HG03066 (cell line): ENCODE data around the gene ETFRF1.

Experiments used
- ATAC-seq: cut with Tn5 transposase; IDR thresholded peaks from one replicate; pipeline ENCODE4 v1.9.1; 2021; ENCODE audit warnings: low read depth; ENCODE audit not compliant: unreplicated experiment

The ETFRF1 gene

DNA sequence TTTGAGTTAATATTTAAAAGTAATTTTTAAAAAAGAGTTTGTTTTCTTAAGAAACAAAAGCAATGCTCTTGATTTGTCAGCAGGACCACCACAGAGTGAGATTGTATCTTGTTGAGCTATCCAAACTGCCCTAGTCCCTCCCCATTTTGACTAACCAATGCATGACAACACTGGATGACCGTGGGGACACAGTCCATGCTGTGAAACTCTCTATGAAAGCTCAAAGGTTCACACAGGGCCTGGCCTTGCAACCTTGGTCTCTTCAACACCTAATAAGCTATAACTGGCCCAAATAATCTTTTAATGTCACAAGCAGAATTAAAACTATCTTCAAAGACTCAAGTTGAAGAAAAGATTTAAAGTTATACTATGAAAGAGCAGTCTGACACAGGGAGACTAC is 13.5 kb downstream of the ETFRF1 start:
- ATAC-seq, result no peak

DNA sequence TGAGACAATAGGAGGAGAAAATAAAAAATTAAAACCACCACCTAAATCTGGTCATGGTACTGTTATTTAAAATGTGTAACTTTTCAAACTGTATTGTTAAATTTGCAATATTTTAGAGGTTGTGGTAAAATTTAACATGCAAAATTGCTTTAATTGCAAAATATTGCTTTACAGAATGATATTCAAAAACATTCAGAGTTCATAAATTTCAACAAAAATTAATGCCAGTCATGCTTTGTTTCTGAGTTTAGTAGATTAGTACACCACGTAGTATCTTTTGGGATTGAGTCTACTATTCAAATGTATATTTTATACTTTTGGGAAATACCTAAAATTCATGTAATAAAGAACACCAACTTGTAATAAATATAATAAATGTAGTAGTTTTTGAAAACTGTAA is 18.3 kb downstream of the ETFRF1 start:
- no peak for ATAC-seq

DNA sequence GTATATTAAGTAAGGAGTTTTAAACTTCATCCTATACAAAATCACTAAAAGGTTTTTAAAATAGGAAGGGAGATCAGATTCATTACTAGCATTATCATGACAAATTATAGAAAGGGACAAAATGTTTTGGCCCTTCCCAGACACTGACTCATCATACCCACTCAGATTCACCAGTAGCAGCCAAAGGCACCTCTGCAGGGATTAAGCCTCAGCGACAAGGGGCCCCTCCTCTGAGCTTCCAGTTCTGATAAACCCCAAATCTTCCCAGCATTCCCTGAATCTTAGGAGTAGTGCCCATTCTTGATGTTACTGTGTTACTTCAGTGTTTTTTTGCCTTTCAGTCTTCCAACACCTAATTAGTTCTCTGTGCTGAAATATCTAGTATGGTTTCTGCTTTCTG is 41.2 kb downstream of the ETFRF1 start:
- no peak for ATAC-seq

DNA sequence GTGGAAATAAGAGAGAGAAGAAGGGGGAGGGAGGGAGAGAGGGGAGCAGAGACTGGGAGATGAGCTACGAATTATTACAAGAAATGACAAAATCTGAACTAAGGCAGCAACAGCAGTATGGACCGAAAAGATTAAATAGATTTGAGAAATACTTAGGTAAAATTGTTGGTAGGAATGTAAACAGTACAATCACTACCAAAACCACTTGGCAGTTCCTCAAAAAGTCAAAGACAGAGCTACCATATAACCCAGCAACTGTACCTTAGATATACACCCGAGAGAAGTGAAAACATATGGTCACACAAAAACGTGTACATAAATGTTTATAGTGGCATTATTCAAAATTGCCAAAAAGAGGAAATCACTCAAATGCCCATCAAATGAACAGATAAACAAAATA is 41.6 kb downstream of the ETFRF1 start:
- no peak for ATAC-seq

DNA sequence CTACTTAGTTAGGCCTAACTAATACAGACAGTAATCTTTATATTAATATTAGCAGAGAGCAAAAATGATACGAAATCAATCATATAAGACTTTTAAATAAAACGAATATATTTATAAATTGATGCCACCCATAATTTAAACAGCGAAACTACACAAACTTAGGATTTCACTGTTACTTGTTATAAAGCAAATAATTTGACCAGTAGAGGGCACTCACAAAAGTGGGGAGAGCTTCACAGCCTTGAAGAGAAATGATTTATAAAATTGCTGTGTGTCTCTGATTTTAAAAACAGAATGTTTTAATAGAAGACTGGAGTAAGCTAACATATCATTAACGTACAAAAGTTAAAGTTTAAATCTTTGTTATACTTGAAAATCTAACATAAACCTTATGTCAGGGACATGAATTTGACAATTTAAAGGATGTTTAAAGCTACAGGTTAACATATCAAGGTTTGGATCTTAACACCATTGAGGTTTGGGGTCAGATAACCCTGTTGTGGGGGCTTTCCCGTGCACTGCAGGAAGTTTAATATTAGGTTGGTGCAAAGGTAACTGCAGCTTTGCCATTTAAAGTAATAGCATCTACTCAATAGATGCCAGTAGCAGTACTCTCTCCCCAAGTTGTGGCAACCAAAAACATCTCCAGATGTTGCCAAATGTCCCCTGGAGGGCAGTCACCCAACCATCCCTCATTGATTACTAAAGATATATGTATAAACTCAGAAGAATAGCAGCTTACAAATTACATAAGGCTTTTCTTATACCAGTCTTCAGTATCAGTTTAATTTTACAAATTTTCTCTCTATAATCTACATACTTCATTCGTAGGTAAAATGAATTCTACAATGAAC is 46.4 kb downstream of the ETFRF1 start:
- ATAC-seq, result no peak

DNA sequence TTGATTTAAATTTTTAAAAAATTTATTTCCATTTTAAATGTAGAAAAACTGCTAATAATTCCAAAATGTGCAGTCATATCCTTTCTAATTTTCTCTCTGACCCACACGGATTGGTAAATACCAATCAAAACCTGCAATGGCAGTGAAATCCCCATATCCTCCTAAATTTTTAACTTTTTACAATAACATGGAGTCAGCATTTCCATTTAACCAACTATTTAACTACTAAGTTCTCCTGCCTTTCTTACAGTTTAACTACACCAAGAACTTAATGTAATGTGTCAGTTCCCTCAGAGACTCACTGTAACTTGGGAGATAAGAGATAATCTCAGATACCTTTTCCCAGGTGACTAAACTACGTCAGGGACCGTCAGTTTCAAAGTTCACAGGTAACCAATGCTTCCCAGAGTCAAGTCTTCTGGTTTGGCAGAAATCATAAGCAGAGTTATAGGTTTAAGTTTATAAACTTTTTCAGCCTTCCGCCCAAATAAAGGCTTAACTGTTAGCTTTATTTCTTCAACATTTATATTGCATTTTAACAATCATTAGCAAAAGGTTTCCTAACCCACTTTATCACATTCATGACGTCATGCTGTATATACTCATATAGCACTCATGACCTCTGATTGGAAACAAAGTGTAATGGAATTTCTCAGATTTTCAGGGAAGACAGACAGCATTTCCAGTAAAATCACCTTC is 48.1 kb downstream of the ETFRF1 start:
- ATAC-seq, result no peak

DNA sequence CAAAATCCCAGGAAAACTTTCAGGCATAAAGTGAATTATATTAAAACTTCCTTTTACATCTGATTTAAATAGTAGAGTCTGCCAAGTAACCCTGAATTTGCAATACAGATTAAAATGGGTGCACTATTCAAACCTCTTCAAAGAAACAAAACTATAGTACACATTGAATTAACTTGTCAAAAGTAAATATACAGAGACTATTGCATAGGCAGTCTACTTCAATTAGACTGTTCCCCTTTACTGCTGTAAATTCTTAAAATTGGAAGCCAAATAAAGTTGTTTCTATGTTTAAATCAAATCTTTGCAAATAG is 48.6 kb downstream of the ETFRF1 start:
- no peak for ATAC-seq

DNA sequence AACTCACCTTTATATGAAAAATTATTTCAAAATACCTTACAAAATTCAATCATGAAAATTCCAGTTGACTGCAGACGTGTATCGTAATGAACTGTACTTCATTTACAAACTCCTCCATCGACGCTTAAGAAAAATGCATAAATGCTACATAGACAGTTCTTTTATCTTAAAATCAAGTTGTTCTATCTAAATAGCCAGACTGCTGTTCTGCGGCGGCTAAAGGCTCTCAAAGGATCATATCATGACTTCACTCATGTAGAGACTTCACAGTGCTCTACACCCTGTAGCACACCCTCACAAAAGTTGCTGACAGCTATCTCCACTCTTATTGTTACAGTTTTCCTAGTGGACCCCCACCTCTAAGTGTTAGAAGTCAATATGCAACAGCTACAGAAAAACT is 50.5 kb downstream of the ETFRF1 start:
- no peak for ATAC-seq

DNA sequence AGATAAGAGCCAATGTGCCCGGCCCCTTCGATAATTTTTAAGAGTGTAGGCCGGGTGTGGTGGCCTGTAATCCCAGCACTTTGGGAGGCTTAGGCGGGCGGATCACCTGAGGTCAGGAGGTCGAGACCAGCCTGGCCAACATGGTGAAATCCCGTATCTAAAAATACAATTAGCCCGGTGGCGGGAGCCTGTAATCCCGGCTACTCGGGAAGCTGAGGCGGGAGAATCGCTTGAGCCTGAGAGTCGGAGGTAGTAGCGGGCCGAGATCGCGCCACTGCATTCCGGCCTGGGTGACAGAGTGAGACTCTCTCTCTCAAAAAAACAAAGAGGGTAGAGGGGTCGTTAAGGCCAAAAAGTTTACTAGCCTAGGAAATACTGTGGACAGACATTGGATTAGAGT is 53.1 kb downstream of the ETFRF1 start:
- no peak for ATAC-seq

DNA sequence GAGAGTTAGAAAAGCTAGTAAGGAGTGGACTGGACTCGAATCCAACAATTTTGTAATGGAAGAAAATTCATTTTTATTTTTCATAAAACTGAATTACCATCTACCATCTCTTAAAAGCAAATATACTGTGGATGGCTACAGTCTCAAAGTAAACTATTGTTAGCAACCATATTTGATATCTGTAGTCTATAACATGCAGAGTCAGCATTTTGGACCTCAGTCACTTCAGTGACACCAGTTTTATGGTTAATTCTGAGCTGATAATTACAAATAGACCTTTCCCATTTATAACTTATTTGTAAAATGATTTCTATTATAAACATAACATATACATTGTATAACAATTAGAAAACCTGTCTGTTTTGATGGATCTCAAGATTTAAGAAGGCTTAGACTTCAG is 53.7 kb downstream of the ETFRF1 start:
- no peak for ATAC-seq

DNA sequence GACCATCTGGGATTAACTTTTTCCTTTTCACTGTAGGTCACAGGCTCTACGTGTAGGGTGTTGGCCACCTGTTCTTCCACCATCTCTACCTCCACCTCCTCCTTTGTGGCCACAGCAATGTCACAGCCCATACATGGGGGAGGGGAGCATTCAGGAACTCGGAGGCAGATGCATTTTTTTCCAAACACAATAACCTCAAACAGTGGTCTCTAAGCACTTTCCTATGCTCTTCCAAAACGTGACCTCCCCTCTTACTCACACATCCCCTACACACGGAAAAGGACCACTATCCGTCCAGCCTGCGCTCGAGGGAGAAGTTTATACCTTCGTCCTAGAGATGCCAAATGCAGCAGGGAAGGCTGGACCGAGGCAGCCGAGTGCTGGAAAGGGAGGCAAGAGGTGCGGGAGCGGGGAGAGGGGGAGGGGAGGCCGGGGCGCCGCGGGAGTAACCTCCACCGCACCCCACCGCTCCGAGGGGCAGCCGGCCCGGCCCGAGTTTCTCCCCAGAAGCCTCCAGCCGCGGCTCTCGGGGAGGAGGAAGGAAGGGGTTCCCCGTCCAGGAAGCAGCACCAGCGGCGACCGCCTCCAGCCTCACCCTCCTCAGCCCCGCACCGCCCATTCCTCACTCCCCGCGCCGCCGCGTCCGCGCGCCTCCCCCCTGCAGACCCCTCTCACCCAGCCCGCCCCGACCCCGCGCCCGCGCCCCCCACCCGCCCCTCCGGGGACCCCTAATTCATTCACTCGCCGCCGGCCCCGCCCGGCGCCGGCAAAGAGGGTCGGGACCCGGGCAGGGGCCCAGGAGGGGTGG is 55.1 kb downstream of the ETFRF1 start:
- ATAC-seq, result peak; percentile 34

DNA sequence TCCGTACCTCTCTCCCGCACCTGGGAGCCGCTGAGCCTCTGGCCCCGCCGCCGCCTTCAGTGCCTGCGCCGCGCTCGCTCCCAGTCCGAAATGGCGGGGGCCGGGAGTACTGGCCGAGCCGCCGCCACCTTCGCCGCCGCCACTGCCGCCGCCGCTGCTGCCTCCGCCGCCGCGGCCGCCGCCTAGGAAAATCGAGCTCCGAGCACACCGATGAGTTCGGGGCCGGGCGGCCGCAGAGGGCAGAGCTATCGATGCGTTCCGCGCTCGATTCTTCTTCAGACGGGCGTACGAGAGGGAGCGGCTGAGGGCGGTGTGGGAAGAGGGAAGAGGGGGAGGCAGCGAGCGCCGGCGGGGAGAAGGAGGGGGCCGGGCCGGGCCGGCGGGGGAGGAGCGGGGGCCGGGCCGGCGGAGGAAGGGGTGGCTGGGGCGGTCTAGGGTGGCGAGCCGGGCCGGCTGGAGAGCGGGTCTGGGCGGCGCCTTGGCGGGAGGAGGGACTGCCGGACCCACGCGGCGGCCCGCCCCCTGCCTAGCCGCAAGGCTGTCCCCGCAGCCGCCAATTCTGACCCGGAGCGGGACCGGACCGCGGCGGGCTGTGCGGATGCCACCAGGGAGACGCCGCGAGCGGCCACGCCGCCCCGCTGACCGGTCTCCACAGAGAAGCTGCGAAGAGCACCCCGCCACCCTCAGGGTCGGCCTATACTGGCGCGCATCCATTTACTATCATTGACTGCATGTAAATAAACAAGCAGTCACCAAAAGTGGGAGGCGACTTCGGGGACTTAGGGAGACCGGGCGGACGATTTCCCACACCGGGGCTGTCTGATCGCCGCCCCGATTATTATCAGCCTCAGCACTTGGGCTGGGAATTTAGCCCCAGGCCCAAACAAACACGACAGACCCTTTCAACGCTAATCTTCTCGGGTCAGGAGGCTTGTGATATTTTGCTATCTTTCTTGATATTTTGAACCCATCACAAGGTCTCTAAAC is 56.0 kb downstream of the ETFRF1 start, which contains the start of gene KRAS:
TSS of gene KRAS (minus strand) at position 186 of the 987 bp plus-strand sequence.
- ATAC-seq, result peak; percentile 78

DNA sequence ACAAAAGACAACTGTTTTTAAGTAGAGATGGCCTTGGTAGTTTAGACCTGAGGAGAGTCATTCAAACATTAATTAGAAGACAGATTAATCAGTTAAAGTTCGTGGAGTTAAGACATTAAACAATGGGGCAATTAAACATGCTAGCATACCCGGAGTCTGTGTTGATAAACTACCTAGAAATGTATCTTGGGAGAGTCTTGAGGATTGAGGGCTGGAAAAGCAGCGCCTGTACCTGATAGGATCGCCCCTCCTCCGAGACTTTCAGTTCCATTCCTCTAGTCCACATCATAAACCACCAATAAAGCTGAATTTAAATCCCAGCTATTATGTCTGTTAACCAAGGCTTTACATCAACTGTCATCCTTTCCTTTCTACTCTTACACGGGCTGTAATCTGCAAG is 56.7 kb downstream of the ETFRF1 start:
- ATAC-seq, result no peak

DNA sequence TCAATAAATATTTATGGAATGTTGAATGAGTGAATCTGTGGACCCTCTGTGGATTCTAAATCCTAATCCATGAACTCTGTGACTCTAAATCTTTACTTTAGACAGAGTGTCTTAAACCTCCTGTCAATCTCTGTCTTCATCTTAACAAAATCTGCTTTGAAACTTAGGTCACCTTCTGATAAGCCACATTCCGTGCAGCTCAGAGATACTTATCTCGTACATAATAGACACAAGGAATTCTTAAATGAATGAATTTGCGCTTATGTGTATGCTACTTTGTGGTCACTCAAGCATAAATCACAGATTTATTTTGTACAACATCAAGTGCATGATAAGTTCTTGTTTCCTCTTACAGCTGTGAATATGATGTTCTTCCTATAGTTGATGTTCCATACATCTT is 57.9 kb downstream of the ETFRF1 start:
- ATAC-seq, result no peak

DNA sequence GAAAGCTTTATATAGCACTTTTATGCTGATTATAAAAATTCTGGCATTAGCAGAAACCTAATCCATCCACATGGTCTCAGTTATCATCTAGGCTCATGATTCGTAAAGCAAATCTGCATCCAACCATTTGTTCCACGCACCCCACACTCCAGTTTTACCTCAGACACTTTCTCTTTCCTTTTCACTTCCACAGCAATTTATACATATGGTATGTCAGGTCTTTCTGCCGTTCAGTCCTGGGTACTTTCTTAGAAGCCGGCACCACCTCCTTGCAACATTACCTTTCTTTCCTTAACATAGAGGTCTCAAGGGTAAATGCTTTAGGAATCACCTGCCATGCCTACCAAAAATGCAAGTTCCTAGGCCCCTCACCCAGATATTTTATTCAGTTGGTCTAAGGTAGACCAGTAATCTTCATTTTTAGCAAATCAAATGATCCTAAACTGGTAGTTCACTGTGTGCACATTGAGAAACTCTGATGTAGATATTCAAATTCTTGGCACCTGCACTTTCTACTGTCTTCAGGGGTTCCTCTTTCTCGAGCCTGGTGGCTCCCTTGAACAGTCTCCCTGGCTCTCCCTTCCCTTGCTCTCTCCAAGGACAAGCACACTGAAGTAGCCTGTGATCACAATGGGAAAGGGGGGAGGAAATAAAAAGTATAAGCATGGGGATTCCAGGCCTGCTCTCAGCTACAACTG is 58.5 kb downstream of the ETFRF1 start:
- no peak for ATAC-seq

DNA sequence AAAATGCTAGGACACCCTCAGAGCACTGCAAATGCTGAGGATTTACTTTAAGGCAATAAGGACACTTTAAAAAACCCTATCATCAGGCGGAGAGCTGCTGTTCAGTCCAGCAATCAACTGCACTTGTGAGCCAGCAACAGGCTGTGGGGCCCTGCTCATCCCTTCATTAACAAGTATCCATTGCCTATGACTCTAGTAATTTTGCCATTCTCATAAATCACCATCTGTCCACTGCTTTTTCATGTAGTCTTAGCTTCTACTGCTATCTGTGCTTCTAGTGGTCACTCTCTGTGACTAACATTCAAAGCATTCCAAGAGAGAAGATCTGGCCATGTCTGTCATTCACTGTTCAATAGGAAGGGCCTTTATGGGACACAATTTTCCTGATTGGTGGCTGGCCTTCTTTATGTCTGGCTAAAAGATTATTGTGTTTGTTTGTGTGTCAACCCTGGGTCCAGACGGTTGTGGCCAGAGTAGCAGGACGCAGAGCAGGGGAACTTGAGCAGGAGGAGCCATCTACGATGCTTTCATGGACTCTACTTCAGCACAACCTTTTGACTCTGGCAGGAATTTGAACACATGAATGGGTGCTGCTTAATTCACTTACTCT is 59.3 kb downstream of the ETFRF1 start:
- ATAC-seq, result no peak
